Endothelial cell of umbilical vein (primary cell): ENCODE results near the gene MOG. TPM values are rescaled to one million over a fixed set of nuclear protein-coding genes. Genes with fewer than 3 reads are reported as not detected.

ENCODE experiments used
- BruUV-seq: library from RNA; stranded (reverse); fragments of 400-500 nt; replicated peaks from 2 replicates; lab custom pipeline; 2021; lab: Mats Ljungman, UMichigan
- CTCF ChIA-PET: fragments of 300-600, 350-600 bp; sonication (Branson Sonifier 250); formaldehyde crosslinking; loops from one replicate; lab custom pipeline; 2021; ENCODE audit warnings: antibody characterized with exemption, inconsistent platforms; lab: Charles Lee
- POLR2A ChIA-PET: fragments of 300-600, 350-600 bp; sonication (Branson Sonifier 250); formaldehyde crosslinking; loops from one replicate; lab custom pipeline; 2021; ENCODE audit warnings: antibody characterized with exemption, inconsistent platforms; lab: Charles Lee
- DNase-seq: peaks from one replicate; pipeline ENCODE4 v3.0.0-alpha.2; 2011; ENCODE audit warnings: low read depth, low spot score
- FAIRE-seq: peaks from 2 replicates; lab custom pipeline; 2011; peaks lifted over from hg19 to GRCh38; lab: Jason Lieb, UNC
- H2AFZ ChIP-seq: 2 replicates; pipeline ENCODE4 v1.6.0; 2012; ENCODE audit warnings: low read depth, low read length, control low read depth, inconsistent platforms
- H3K27ac ChIP-seq: 2 replicates; pipeline ENCODE4 v1.5.1; 2011; ENCODE audit warnings: low read depth, mild to moderate bottlenecking, control low read depth, low read length, moderate library complexity; ENCODE audit not compliant: insufficient read depth
- H3K27me3 ChIP-seq, 2 experiments: 2 replicates each; pipeline versions ENCODE4 v1.6.0 to v1.6.1; 2011; ENCODE audit warnings: low read length in 2 of 2, mixed read lengths in 1 of 2; ENCODE audit not compliant: control insufficient read depth in 2 of 2, insufficient read depth in 2 of 2
- H3K36me3 ChIP-seq, 2 experiments: 2 replicates in 1 of 2; 3 replicates in 1 of 2; pipeline ENCODE4 v1.5.1; 2011; ENCODE audit warnings: low read length in 2 of 2, mild to moderate bottlenecking in 1 of 2, moderate library complexity in 1 of 2; ENCODE audit not compliant: control insufficient read depth in 2 of 2, insufficient read depth in 2 of 2; ENCODE audit errors: extremely low read depth in 1 of 2
- H3K4me1 ChIP-seq: 3 replicates; pipeline ENCODE4 v1.5.1; 2011; ENCODE audit warnings: mild to moderate bottlenecking, low read length; ENCODE audit not compliant: control insufficient read depth, insufficient read depth; ENCODE audit errors: extremely low read depth
- H3K4me2 ChIP-seq: 2 replicates; pipeline ENCODE4 v1.6.1; 2011; ENCODE audit warnings: low read length, control low read depth, mixed read lengths; ENCODE audit not compliant: insufficient read depth
- H3K4me3 ChIP-seq, 3 experiments: fragments of 200-600 bp in 1 of 3; sonication (generic), shearing (Covaris generic) in 1 of 3; replicated peaks in 1 of 3; 2 replicates each; pipeline ENCODE4 v1.5.1; 2011 to 2016; ENCODE audit warnings: control low read depth in 3 of 3, low read length in 3 of 3, mild to moderate bottlenecking in 2 of 3, inconsistent platforms in 1 of 3, low read depth in 1 of 3, moderate library complexity in 1 of 3; ENCODE audit not compliant: insufficient read depth in 1 of 3
- H3K79me2 ChIP-seq: 2 replicates; pipeline ENCODE4 v1.6.0; 2012; ENCODE audit warnings: low read length, inconsistent platforms; ENCODE audit not compliant: control insufficient read depth, insufficient read depth
- H3K9ac ChIP-seq: replicated peaks from 2 replicates; pipeline ENCODE3; 2011; ENCODE audit warnings: low read length, control low read depth; ENCODE audit not compliant: insufficient read depth; ENCODE audit errors: extremely low read depth
- H3K9me1 ChIP-seq: replicated peaks from 3 replicates; pipeline ENCODE4 v1.6.0; 2011; ENCODE audit warnings: mild to moderate bottlenecking, low read length; ENCODE audit not compliant: control insufficient read depth, insufficient read depth; ENCODE audit errors: extremely low read depth
- H3K9me3 ChIP-seq: replicated peaks from 2 replicates; pipeline ENCODE4 v1.5.1; 2012; ENCODE audit warnings: low read length, inconsistent platforms; ENCODE audit not compliant: control insufficient read depth, insufficient read depth
- H4K20me1 ChIP-seq: replicated peaks from 2 replicates; pipeline ENCODE3; 2011; ENCODE audit warnings: mild to moderate bottlenecking, low read length; ENCODE audit not compliant: control insufficient read depth, insufficient read depth; ENCODE audit errors: extremely low read depth
- FOS ChIP-seq: IDR thresholded peaks from 2 replicates; pipeline ENCODE4 v1.6.1; 2011; ENCODE audit warnings: mild to moderate bottlenecking, low read length, moderate library complexity, borderline replicate concordance; ENCODE audit not compliant: insufficient read depth
- JUN ChIP-seq: IDR thresholded peaks from 2 replicates; pipeline ENCODE4 v1.6.1; 2011; ENCODE audit warnings: borderline replicate concordance, low read depth; ENCODE audit not compliant: insufficient read length, insufficient read depth
- MYC ChIP-seq: IDR thresholded peaks from one replicate; pipeline ENCODE4 v1.6.1; 2011; ENCODE audit warnings: mild to moderate bottlenecking, low read depth, low read length
- POLR2A ChIP-seq: IDR thresholded peaks from 2 replicates; pipeline ENCODE4 v1.6.1; 2012; ENCODE audit warnings: low read depth, mild to moderate bottlenecking, control low read depth, low read length
- POLR2AphosphoS5 ChIP-seq: IDR thresholded peaks from 2 replicates; pipeline ENCODE4 v1.6.1; 2012; ENCODE audit warnings: low read depth, mild to moderate bottlenecking, control low read depth, low read length, moderate library complexity; ENCODE audit not compliant: insufficient read depth
- dilution Hi-C: fragments of 300-500 bp; cut with MboI; formaldehyde crosslinking; loops from one replicate; pipeline ENCODE4 v1.15.0; 2019; ENCODE audit warnings: low sequenced_read_pairs; ENCODE audit not compliant: extremely low pct_ligation_motif_present
- intact Hi-C: fragments of 100-400 bp; cut with micrococcal nuclease; formaldehyde crosslinking; loops from one replicate; pipeline ENCODE4 v1.10.0; 2022
- polyA plus RNA-seq, 4 experiments: library from polyadenylated mRNA; depleted of rRNA in 3 of 4; stranded (reverse) in 3 of 4; unstranded in 1 of 4; fragments of >200 nt; gene quantifications; 2 replicates each; pipeline versions ENCODE4 v1.2.1 to v1.2.3, GENCODE V29; 2011 to 2012; ENCODE audit warnings: missing spikeins in 1 of 4
- total RNA-seq: library from RNA; stranded (reverse); gene quantifications from 2 replicates; pipeline ENCODE4 v1.2.3, GENCODE V29; 2021
- TF ChIP-seq, protein P1 (sequence below): IDR thresholded peaks from 2 replicates; pipeline ENCODE4 v1.6.1; 2011; ENCODE audit not compliant: insufficient read depth, insufficient read length

Gene MOG
- total and polyA plus RNA-seq, 2 donors (not counting 3 experiments of a cell fraction or from before 2014, with no cell fraction given): not detected

DNA sequence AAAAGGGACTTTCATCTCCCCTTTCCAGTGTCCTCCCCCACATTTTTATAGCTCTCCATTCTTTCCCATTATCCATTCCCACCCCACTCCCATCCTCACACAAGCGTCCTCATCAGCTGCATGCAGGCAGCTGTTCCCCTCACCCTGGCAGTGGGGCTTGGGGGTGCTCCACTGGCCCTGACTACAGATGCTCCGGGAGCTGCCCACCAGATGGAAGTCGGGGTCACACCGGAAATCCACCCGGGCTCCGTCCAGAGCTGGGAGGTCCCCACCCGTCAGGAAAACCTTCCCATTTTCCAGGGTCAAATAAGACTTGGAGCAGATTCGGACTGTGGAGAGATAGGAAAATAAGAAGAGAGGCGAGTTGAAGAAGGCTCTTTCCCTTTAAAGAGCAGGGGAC lies 26.6 kb upstream of the MOG start:
- H2AFZ ChIP-seq: no peak overlapping the region
- no TSS peak for BruUV-seq
- no peak for DNase-seq
- H3K36me3 ChIP-seq: no peaks in the 10 kb centered on the region
- TF ChIP-seq FOS (no peak), POLR2A (no peak), POLR2AphosphoS5 (no peak)
- no peak overlapping the region for H3K27ac ChIP-seq
- no peak overlapping the region for H3K4me3 ChIP-seq
- peaks cover 28% of the 10 kb centered on the region for H3K4me1 ChIP-seq
- H4K20me1 ChIP-seq: no peaks in the 10 kb centered on the region
- H3K79me2 ChIP-seq: no peaks in the 10 kb centered on the region
- no peaks in the 10 kb centered on the region for H3K9me1 ChIP-seq
- no peak overlapping the region for H3K9ac ChIP-seq
- H3K9me3 ChIP-seq: no peaks in the 10 kb centered on the region
- dilution Hi-C loops (no loop called here), intact Hi-C loops (no loop called here)
- FAIRE-seq: no peak
- ChIA-PET CTCF (interaction anchor here (2.6 kb wide), 1 partner anchor 23 kb away, joined by 8 read pairs; no protein-coding TSS in a partner anchor), POLR2A (no interaction called here)
- H3K4me2 ChIP-seq: no peak overlapping the region
- no peaks in the 10 kb centered on the region for H3K27me3 ChIP-seq

GRCh38 chr6:29631209-29631810 lies 25.6 kb upstream of the MOG start:
- Histone ChIP-seq H3K9ac (no peak overlapping the region), H3K36me3 (no peaks in the 10 kb centered on the region), H3K4me3 (peak overlapping the region in 1 of 3 experiments; percentile 10), H3K27ac (no peak overlapping the region), H3K27me3 (no peaks in the 10 kb centered on the region), H3K4me2 (peak overlapping the region; percentile 86), H3K9me3 (no peaks in the 10 kb centered on the region), H4K20me1 (no peaks in the 10 kb centered on the region), H2AFZ (no peak overlapping the region), H3K4me1 (peaks cover 28% of the 10 kb centered on the region), H3K79me2 (no peaks in the 10 kb centered on the region), H3K9me1 (no peaks in the 10 kb centered on the region)
- BruUV-seq: TSS peak; percentile 12
- FAIRE-seq (no peak), DNase-seq (no peak)
- TF ChIP-seq MYC (no peak), FOS (no peak), JUN (no peak), POLR2AphosphoS5 (no peak)
- TF ChIP-seq, protein P1, sequence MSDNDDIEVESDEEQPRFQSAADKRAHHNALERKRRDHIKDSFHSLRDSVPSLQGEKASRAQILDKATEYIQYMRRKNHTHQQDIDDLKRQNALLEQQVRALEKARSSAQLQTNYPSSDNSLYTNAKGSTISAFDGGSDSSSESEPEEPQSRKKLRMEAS: no peak
- dilution Hi-C loops (no loop called here), intact Hi-C loops (no loop called here)
- ChIA-PET POLR2A (no interaction called here), CTCF (interaction anchor here (1.2 to 2.7 kb wide), 3 partner anchors 17 to 22 kb away, joined by 5 to 34 read pairs (median 8); no protein-coding TSS in a partner anchor)
